ENCODE data around the gene KPNA4. TPM values are rescaled to one million over a fixed set of nuclear protein-coding genes. Genes with fewer than 3 reads are reported as not detected.

Gene KPNA4
- polyA plus RNA-seq, 3 donors: 4.4 to 14.7 (median 4.5) TPM

DNA sequence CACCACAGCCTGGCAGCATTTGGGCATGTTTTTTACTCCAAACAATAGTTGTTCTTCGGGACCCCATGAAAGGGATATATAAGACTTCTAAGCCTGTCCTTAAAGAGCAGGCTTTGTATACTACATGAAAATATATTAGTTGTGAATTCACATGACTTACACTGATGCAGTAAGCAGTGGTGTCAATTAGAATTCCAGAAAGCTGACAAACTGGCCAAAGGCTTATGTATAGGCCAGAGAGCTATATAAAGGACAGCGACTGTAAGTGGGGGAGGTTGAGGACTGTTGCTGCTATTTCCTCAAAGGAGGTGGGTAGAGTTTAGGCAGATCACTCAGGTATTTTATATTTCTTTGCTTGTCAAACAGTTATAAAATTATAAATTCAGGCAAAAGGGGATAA is 24.8 kb downstream of the KPNA4 start:
- TF ChIP-seq, protein P1, sequence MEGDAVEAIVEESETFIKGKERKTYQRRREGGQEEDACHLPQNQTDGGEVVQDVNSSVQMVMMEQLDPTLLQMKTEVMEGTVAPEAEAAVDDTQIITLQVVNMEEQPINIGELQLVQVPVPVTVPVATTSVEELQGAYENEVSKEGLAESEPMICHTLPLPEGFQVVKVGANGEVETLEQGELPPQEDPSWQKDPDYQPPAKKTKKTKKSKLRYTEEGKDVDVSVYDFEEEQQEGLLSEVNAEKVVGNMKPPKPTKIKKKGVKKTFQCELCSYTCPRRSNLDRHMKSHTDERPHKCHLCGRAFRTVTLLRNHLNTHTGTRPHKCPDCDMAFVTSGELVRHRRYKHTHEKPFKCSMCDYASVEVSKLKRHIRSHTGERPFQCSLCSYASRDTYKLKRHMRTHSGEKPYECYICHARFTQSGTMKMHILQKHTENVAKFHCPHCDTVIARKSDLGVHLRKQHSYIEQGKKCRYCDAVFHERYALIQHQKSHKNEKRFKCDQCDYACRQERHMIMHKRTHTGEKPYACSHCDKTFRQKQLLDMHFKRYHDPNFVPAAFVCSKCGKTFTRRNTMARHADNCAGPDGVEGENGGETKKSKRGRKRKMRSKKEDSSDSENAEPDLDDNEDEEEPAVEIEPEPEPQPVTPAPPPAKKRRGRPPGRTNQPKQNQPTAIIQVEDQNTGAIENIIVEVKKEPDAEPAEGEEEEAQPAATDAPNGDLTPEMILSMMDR (IDR thresholded peaks at IDR 0.05): no peak
- Histone ChIP-seq H3K4me1 (ENCODE audit: control insufficient read depth in 1 of 2, insufficient read depth in 2 of 2, low read length in 2 of 2) (no peaks in the 10 kb centered on the region), H3K9ac (ENCODE audit: insufficient read depth, low read length, poor library complexity, severe bottlenecking) (no peak overlapping the region), H3K4me2 (replicated peaks; ENCODE audit: extremely low read depth, low read length, poor library complexity, severe bottlenecking) (no peak overlapping the region), H3K79me2 (ENCODE audit: insufficient read depth, low read length) (peaks cover 96% of the 10 kb centered on the region), H3K27ac (ENCODE audit: low read depth in 1 of 2, low read length in 2 of 2) (no peak overlapping the region), H3K9me3 (replicated peaks in 1 of 2; ENCODE audit: control insufficient read depth in 1 of 2, insufficient read depth in 1 of 2, low read length in 2 of 2) (no peaks in the 10 kb centered on the region), H2AFZ (ENCODE audit: insufficient read depth, low read depth, low read length, poor library complexity, severe bottlenecking) (no peak overlapping the region), H4K20me1 (ENCODE audit: insufficient read depth, low read length) (peaks cover 97% of the 10 kb centered on the region), H3K4me3 (replicated peaks in 1 of 3; ENCODE audit: low read depth in 2 of 3, low read length in 3 of 3) (no peak overlapping the region), H3K27me3 (ENCODE audit: control insufficient read depth in 2 of 2, insufficient read depth in 2 of 2, low read length in 2 of 2) (no peaks in the 10 kb centered on the region), H3K36me3 (replicated peaks in 1 of 2; ENCODE audit: control insufficient read depth in 1 of 2, insufficient read depth in 2 of 2, low read length in 2 of 2) (peaks cover 0 to under 1% of the 10 kb centered on the region in 2 donors)
- peaks cover 12% of the 10 kb centered on the region for H3K4me1 Mint-ChIP-seq
- WGBS (ENCODE audit: insufficient coverage): no CpG with 5 or more reads among the region's 2 CpGs
- H3K27ac Mint-ChIP-seq: no peak overlapping the region
- H3K9me3 Mint-ChIP-seq: no peaks in the 10 kb centered on the region
- no peaks in the 10 kb centered on the region for H3K27me3 Mint-ChIP-seq (ENCODE audit: low read depth in 3 of 3)
- DNase-seq: no peak
- H3K4me3 Mint-ChIP-seq: no peak overlapping the region
- peaks cover 2 to 11% of the 10 kb centered on the region in 2 donors for H3K36me3 Mint-ChIP-seq
- intact Hi-C loops (cut with micrococcal nuclease): no loop called here

DNA sequence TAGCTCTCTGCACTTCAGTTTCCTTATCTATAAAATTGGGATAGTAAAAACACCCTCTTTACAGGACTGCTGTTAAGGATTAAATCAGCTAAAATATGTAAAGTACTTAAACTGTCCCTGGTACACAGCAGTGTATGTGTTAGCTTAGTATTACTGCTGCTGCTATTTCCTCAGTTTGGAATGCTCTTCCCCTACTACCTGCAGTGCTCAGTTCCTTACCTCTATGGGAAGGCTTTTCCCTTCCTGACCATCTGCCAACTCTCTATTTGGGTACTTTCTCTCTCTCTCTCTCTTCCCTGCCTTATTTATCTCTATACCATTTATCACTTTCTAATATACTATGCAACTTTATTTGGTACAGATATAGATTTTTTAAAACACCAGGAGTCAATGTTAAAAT is 26.5 kb downstream of the KPNA4 start:
- H3K27me3 ChIP-seq (ENCODE audit: control insufficient read depth in 2 of 2, insufficient read depth in 2 of 2, low read length in 2 of 2): no peaks in the 10 kb centered on the region

More for the DNA sequence above, 26.5 kb downstream of the KPNA4 start:
- intact Hi-C loops (cut with micrococcal nuclease): no loop called here
- H3K27ac ChIP-seq (ENCODE audit: low read depth in 1 of 2, low read length in 2 of 2): no peak overlapping the region
- H3K36me3 Mint-ChIP-seq: peaks cover 10 to 27% of the 10 kb centered on the region in 2 donors
- H3K27me3 Mint-ChIP-seq (ENCODE audit: low read depth in 3 of 3): no peaks in the 10 kb centered on the region
- H3K9me3 Mint-ChIP-seq: no peaks in the 10 kb centered on the region
- no peaks in the 10 kb centered on the region for H3K4me1 ChIP-seq (ENCODE audit: control insufficient read depth in 1 of 2, insufficient read depth in 2 of 2, low read length in 2 of 2)
- H3K4me2 ChIP-seq (replicated peaks; ENCODE audit: extremely low read depth, low read length, poor library complexity, severe bottlenecking): no peak overlapping the region
- H3K36me3 ChIP-seq (replicated peaks in 1 of 2; ENCODE audit: control insufficient read depth in 1 of 2, insufficient read depth in 2 of 2, low read length in 2 of 2): peaks cover 14 to 17% of the 10 kb centered on the region in 2 donors
- no peak overlapping the region for H3K9ac ChIP-seq (ENCODE audit: insufficient read depth, low read length, poor library complexity, severe bottlenecking)
- H4K20me1 ChIP-seq (ENCODE audit: insufficient read depth, low read length): peaks cover 85% of the 10 kb centered on the region
- no peak overlapping the region for H2AFZ ChIP-seq (ENCODE audit: insufficient read depth, low read depth, low read length, poor library complexity, severe bottlenecking)
- H3K79me2 ChIP-seq (ENCODE audit: insufficient read depth, low read length): peaks cover 79% of the 10 kb centered on the region
- H3K9me3 ChIP-seq (replicated peaks in 1 of 2; ENCODE audit: control insufficient read depth in 1 of 2, insufficient read depth in 1 of 2, low read length in 2 of 2): no peaks in the 10 kb centered on the region
- DNase-seq: no peak
- peaks cover 9% of the 10 kb centered on the region for H3K4me1 Mint-ChIP-seq
- TF ChIP-seq, protein P1 (IDR thresholded peaks at IDR 0.05): no peak
- H3K4me3 Mint-ChIP-seq: no peak overlapping the region
- no peak overlapping the region for H3K27ac Mint-ChIP-seq
- no peak overlapping the region for H3K4me3 ChIP-seq (replicated peaks in 1 of 3; ENCODE audit: low read depth in 2 of 3, low read length in 3 of 3)

Measured in CD14-positive monocyte (primary cell).